Measurements from ENCODE around the gene RPTOR.

RPTOR gene

DNA sequence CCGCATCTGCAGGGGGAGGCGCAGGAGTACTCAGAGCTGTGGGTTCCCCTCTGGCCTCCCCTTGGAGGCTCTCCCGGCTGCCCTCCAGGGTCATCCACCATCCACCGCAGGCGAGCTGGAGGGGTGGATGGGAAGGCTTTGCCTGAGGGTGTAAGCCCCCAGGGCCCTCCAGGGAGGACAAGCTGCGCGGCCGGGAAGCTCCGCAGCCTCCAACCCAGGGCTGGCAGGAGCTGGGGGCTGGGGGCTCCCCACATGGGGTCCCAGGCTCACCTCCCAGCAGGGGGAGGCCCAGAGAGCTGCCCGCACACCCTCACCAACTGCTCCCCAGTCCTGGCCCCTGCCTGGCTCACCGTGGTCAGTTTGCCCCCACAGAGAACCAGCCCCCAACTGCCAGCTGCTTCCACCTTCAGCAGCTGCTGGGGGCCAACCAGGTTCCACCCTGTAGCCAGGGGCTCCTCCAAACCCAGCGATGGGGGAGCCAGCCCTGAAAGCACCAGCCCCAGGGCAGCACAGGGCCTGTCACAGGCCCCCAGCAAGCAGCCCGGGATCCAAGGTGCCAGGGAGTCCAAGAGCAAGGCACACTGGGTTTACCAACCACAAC is 427.2 kb downstream of the RPTOR start:
- no peak for DNase-seq

DNA sequence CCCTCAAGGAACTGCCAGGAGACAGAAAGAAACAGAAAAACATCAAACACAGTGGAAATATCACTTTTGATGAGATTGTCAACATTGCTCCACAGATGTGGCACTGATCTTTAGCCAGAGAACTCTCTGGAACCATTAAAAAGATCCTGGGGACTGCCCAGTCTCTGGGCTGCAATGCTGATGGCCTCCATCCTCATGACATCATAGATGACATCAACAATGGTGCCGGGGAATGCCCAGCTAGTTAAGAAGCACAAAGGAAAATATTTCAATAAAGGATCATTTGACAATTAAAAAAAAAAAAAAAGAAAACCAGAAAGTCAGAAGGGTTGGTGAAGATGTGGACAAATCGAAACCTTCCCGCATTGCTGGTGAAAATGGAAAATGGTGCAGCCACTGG is 432.1 kb downstream of the RPTOR start:
- DNase-seq, result no peak

- DNase-seq, result no peak
Observed at GRCh38 chr17:80977172-80977571, 432.5 kb downstream of the RPTOR start.

DNA sequence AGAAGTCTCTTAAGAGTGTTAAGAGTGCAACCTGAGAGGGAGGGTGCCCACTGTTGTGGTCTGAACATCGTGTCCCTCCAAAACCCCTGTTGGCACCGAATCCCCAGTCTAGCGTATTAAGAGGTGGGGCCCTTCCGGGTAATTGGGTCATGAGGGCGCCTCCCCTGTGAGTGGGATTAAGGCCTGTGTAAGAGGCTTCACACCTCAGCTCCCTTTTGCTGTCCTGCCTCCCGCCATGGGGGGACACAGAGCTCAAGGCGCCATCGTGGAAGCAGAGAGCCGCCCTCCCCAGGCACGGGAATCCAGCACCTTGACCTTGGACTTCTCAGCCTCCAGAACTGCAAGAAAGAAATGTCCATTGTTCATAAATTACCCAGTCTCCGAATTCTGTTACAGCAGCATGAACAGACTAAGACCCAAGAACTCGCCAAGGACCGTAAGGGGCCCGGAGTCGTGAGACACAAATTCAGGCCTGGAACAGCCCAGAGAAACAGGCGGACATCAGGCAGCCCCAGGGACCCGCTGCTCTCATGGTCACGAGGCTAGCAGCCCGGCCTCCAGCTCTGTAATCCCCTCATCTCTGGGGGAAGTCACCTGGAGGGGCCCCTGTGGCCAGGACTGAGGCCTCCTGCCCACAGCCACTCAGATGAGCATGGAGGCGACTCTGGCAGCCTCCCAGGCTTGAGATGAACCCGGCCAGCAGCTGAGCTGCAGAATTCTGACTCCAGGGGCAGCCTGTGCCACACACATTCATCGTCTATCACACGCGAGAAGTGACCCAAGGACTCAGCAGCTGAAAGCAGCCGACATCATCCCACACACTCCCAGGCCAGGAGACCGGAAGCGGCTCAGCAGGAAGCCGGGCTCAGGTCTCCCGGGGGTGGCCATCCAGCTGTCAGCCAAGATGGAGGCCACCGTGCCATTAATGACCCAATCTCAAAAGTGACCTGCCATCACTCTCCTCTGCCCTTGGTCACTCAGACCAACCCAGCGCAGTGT is 434.2 kb downstream of the RPTOR start:
- no peak for DNase-seq

DNA sequence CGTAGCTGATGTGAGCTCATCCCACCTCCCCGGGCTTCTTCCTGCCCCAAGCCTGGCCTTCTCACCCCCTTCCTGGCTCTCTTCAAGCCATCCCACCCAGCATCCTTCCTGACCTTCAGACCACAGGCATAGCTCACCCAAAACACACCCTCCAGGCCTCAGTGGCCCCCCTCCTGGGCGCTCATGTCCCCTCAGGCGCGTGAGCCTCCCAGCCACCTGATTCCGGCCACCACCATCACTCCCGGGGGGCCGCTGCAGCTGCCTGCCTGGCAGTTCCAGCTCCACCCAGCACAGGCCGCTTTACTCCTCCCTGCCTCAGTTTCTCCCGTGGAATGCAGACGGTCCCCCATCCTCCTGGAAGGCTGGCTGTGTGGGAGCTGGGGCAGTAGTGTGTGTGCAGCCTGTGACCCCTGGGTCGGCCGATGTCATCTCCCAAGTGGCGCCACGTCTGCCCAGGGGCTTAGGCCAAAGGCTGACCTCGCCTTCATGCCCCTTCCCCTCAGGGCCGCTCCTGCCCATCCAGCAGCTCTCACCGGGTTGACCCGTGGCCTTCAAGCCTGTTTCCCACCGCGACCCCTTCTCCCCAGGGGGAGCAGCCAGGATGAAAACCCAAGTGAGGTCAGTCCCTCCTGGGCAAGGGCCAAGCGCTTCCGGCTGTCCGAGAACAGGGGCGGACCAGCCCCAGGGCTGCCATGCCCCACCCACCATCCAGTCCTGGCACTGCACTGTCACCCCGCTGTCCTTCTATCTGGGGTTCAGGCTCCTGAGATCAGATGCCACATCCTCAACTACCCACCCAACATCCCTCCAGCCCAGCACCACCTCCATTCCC is 435.1 kb downstream of the RPTOR start:
- DNase-seq, result no peak

- peak; percentile 39 to 76 for DNase-seq
Observed at GRCh38 chr17:80980397-80981061, 435.9 kb downstream of the RPTOR start.

DNA sequence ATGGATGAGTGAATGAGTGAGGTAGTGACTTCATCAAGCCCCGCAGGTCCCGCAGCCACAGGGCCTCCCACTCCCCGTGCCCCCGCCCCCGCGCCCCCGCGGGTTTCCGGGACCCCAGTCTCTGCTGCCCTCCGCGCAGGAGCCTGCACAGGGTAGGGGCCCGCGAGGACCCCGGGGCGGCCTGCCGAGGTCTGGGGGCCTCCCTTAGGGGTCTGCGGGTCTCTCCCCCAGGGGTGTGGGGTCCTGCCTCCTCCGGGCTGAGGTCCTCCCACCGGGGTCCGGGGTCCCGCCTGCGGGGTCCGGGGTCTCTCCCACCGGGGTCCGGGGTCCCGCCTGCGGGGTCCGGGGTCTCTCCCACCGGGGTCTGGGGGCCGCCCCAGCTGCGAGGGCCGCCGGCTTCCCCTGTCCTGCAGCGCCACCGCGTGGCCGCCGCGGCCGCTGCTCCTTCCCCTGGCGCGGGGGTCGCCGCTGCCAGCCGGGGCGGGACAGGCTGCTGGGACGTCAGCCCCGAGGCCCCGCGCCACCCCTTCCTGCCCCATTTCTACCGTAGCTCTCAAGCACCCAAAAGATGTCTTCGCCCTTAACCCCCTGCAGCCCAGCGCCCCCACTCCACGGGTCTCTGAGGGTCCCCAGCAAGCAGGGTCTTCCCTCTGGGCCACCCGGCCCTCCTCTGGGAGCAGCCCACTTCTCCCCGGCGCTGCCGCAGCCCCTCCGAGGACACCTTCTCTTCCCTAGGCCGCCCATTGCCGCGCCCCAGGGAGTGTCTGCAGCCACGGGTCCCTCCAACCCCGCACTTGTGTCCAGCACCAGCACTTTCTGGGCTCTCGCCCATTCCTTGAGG is 436.6 kb downstream of the RPTOR start:
- DNase-seq, result peak; percentile 47

DNA sequence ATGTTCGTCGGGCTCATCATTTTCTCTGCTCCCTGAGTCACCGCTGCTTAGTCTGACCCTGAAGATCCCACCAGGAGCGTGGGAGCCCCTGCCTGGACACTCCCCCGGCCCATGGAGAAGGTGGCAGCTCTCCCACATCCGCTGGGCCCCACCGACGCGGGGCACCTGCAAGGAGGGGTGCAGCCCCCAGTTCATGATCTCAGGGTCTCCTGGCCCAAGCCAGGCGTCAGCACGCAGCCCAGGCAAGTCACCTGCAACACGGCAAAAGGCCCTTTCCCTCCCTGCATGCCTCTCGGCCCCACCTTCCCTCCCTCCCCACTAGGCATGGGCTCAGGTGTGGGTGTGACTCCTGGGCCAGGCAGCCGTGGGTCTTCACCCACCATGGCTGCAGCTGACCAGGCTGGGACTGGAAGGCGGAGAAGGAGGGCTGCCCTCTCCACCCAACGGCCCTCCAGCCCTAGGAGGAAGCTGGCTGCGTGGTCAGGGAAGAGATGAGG is 437.3 kb downstream of the RPTOR start:
- no peak for DNase-seq

DNA sequence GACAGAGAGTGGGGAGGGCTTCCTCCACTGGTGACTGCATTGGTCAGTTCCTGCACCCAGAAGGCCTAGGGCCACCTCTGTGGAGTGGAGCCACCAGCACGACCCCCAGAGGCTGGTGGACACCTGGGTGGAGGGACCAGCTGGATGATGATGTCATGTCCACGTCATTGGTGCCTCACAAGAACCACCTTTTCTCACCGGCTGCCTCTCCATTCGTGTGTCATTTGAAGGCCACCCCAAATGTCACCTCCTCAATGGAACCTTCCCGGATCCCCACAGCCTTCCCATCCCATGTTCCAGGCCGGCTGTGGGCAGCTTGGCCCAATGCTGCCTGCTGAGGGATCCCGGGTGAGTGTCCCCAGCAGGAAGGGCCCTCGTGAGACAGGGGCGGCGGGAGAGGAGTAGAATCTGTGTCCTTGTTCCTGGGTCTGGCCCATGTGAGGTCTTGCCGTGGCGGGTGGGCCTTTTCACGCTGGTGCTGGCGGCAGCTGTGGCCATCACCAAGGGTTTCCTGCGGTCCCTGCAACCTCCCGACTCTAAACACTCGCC is 437.9 kb downstream of the RPTOR start:
- no peak for DNase-seq

DNA sequence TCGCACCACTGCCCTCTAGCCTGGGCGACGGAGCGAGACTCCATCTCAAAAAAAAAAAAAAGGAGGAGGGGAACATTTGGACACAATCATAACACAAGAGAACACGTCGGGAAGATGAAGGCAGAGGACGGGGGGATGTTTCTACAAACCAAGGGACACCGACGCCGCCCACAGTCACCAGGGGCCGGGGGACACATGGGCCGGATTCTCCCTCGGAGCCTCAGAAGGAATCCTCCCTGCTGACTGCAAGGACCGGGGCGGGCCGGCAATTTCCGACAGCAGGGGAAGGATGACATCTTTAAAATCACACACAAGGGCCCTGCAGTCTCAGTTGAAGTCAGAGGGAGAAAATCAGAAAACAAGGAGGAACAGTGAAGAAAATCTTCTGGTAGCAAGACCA is 438.9 kb downstream of the RPTOR start:
- no peak for DNase-seq

DNA sequence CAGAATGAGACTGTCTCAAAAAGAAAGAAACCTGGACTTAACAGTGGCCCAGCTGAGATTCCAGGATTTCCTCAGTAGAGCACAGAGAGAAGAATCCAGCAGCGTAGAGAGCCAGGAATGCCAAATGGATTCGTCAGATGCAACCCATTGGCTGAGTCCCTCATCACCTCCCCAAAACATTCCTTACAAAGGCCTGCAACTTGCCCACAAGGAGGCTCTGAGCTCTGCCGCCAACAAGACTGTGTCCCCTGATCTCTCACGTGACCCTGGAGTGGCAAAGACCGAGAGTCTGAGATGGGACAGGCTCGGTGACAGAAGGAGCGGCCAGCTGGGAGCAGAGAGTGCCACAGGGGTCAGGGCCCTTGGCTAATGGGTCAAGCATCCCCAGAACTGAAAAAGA is 440.1 kb downstream of the RPTOR start:
- DNase-seq, result no peak

DNA sequence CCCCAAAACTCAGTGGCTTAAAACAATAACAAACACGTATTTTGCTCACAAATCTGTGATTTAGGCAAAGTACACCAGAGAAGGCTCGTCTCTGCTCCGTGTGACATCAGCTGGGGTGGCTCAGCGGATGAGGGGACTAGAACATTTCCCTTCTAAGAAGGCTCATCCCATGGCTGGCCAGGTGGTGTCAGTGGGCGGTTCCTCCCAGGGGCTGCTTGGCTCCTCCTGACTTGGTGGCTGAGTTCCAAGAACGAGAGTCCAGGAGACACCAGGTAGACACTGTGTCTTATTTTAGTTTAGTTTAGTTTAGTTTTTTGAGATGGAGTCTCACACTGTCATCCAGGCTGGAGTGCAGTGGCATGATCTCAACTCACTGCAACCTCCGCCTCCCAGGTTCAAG is 441.4 kb downstream of the RPTOR start:
- DNase-seq, result no peak

DNA sequence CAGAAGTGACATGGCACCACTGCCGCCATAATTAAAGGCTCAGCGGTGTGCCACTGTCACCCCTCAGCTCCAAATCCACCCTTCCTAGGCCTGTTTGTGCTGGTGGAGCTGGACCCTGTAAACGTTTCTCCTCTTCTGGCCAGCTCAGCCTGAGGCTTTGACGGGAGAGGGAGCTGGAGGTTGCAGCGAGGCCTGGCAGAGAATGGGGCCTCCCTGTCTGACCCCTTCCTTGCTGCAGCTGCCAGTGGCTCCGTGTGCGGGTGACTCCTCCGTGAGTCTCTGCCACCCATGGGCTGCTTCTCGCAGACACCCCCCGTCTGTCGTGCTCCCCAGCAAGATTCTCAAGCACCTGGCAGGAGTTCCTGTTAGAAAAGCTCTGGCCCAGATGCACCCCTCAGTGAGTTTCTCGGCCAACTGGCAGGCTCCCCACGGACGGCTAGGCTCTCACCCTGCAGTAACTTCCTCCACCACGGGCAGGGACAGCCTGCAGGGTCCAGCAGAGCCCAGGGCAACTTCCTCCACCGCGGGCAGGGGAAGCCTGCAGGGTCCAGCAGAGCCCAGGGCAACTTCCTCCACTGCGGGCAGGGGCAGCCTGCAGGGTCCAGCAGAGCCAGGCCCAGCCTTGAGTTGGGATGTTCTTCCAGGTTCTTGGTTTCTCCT is 442.3 kb downstream of the RPTOR start:
- no peak for DNase-seq

DNA sequence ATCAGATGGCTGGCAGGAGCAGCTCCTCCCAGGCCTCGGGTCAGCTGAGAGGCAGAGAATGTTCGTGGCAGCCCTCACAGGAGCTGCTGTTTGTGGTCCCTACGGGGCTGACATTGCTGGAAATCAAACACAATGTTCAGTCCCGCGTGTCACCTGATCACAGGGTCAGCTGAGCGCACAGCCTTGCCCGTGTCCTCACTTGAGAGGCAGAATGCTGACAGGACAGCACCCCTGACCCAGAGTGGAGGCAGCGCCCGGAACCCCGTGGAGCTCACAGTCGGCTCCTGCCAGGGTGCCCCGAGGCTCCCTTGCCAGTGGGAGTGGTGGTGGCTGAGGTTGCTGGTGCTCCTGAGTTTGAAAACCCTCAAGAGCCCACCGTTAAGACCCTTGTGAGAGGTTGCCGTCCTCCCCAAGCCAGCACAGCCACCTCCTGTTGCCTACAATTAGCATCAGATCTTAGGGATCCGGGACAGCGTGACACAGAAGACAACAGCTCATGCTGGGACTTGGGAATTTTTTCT is 443.4 kb downstream of the RPTOR start:
- DNase-seq, result no peak

DNA sequence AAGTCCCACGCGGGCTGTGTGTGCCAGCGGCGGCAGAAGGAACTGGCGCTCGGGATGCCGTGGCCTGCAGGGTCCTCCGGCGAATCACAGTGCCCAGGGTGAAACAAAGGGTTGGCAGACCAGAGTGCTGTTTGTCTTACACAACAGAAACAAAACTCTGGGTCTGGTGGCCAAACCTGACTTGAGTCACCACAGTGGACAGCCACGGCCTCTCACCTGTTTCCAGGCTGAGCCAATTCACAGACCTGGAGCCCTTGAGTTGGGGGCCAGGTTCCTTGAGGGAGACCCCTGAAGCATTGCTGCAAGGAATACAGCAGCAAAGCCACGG is 444.9 kb downstream of the RPTOR start:
- no peak for DNase-seq

DNA sequence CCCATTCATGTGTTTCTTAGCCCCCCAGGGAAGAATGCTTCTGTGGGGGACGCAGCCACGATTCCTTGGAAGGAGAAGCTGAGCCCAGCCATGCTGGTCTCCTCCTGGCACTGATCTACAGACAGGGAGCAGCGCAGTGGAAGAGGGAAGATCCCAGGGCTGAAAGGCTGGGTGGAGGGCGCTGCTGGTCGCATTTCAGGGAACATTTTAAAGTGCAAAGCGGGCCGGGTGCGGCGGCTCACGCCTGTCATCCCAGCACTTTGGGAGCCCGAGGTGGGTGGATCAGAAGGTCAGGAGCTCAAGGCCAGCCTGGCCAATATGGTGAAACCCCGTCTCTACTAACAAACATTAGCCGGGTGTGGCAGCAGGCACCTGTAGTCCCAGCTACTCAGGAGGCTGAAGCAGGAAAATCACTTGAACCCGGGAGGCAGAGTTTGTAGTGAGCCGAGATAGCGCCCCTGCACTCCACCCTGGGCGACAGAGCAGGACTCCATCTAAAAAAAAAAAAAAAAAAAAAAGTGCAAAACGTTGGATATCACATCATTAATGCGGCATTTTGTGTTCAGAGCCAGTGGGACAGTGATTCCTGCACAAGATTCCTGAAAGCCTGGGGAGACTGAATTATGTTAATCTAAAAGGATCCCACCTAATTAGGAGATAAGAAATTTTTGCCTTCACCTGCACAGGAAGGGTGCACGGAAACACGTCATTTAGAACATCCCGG is 446.4 kb downstream of the RPTOR start:
- DNase-seq, result no peak

DNA sequence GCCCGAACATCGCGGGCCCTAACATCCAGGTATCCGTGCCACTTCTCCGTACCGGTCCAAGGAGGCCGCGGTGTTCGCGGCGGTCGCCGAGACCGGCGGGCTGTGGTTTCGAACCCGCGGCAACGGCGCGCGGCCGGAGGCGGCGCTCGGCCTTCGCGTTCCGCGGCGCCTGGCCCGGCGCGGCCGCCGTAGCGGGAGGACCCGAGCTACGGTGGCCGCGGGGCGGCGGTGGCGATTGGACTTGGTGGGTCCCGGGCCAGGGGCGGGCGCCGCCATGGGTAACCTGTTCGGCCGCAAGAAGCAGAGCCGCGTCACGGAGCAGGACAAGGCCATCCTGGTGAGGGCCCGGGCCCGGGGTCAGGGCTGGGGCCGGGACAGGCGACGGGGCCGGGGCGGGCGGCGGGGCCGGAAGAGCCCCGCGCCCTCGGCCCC is 447.0 kb downstream of the RPTOR start, which contains the start of gene CHMP6:
TSS of gene CHMP6 (plus strand) at position 197 of the 432 bp plus-strand sequence. CDS start at position 275, 78 bp downstream.
- peak; percentile 57 to 76 for DNase-seq

- DNase-seq, result no peak
Observed at GRCh38 chr17:80992077-80992947, 447.7 kb downstream of the RPTOR start.

Data from stimulated activated CD4-positive, alpha-beta T cell treated with anti-CD3 and anti-CD28 coated beads, Interleukin-4, amount 100 ng/mL, for 4 hours (primary cell).